Measurements from ENCODE around the gene FOXF1. TPM values are rescaled to one million over a fixed set of nuclear protein-coding genes. Genes with fewer than 3 reads are reported as not detected.

Gene FOXF1
- total and polyA plus RNA-seq, 8 donors: 15.7 to 37.9 (median 22.3) TPM

DNA sequence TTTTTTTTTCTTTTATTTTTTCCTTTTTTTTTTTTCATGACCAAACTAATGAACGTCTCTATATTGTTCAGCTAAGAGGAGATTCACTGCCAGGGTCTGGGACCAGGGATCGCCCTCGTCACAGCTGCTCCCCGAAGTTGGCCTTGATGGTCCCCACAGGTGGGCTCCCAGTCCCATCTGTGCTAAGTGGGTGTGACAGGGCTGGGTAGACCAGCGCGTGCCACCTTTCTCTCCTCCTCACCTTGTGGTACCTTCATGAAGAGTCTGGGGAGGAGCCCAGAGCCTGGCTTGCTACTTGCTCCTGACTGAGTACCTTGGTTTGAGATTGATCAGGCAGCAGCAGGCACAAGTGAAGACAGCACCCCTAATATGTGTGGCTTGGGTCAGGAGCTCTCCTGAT is 6.5 kb upstream of the FOXF1 start:
- intact Hi-C loops (cut with DNase I; ENCODE audit: low total_unique reads): loop anchor here (10.0 kb wide), 1 partner anchor 159 kb away; no protein-coding TSS in a partner anchor
- TF ChIP-seq POLR2A (IDR thresholded peaks at IDR 0.05) (no peak), POLR2AphosphoS5 (IDR thresholded peaks at IDR 0.05) (no peak), EP300 (IDR thresholded peaks at IDR 0.05) (no peak)
- TF ChIP-seq, protein P1, sequence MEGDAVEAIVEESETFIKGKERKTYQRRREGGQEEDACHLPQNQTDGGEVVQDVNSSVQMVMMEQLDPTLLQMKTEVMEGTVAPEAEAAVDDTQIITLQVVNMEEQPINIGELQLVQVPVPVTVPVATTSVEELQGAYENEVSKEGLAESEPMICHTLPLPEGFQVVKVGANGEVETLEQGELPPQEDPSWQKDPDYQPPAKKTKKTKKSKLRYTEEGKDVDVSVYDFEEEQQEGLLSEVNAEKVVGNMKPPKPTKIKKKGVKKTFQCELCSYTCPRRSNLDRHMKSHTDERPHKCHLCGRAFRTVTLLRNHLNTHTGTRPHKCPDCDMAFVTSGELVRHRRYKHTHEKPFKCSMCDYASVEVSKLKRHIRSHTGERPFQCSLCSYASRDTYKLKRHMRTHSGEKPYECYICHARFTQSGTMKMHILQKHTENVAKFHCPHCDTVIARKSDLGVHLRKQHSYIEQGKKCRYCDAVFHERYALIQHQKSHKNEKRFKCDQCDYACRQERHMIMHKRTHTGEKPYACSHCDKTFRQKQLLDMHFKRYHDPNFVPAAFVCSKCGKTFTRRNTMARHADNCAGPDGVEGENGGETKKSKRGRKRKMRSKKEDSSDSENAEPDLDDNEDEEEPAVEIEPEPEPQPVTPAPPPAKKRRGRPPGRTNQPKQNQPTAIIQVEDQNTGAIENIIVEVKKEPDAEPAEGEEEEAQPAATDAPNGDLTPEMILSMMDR (IDR thresholded peaks at IDR 0.05): no peak
- Histone ChIP-seq H3K9me3 (no peaks in the 10 kb centered on the region), H3K27ac (peak overlapping the region; percentile 15 to 99 (median 91)), H3K27me3 (peaks cover 0 to 100% (median 93%) of the 10 kb centered on the region in 3 donors), H3K36me3 (no peaks in the 10 kb centered on the region), H3K4me3 (peak overlapping the region in 3 of 4 donors; percentile 53 to 73 (median 64)), H3K4me1 (peaks cover 11 to 49% (median 24%) of the 10 kb centered on the region in 4 donors)
- DNase-seq: peak in 1 of 2 donors; percentile 10
- WGBS, 5 donors: 8 to 24% (median 14%) methylated on average over 6 of the region's 6 CpGs

DNA sequence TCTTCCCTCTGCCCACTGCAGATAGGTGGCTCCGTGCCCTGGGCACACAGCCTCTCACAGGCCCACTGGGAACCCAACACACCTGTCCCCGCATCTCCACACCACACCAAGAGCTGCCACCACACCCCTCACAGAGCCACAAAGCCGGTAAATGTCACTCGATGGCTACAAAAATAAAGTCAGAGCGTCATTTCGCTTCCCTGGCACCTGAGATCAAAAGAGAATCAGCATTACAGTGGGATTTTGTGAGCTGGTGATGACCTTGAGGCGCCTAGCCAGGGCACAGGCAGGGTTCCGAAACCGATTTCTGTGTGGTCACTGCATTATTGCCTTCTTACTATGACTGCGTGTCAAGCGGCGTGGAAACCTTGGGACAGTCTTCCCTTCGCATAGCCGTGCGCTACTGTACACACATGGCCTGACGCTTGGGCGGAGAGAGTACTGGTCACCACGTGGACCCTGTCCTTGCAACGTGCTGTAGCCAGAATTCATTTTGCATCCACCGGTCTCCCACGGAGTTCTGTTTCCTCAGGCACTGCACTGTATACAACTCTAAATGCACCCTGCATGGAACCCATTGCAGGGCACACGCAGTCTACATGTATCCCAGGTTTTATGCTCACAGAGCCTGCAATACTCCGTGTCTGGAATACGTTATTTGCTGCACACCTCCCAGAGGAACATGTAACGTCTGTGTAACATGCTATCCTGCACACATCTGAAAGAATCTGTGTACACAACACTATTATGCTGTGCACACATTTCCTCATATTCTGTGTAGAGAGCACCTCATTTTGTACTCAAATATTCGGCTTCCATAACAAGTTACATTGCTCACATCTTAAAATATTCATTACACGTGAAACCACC is 5.8 kb upstream of the FOXF1 start:
- Histone ChIP-seq H3K9me3 (no peaks in the 10 kb centered on the region), H3K4me3 (peak overlapping the region; percentile 53 to 73 (median 66)), H3K4me1 (peaks cover 13 to 57% (median 30%) of the 10 kb centered on the region in 4 donors), H3K27me3 (peaks cover 0 to 100% (median 93%) of the 10 kb centered on the region in 3 donors), H3K36me3 (no peaks in the 10 kb centered on the region), H3K27ac (peak overlapping the region; percentile 50 to 99 (median 91))
- TF ChIP-seq EP300 (IDR thresholded peaks at IDR 0.05) (no peak), POLR2AphosphoS5 (IDR thresholded peaks at IDR 0.05) (peak in 2 of 3 donors; percentile 6 to 54), POLR2A (IDR thresholded peaks at IDR 0.05) (no peak)
- TF ChIP-seq, protein P1 (IDR thresholded peaks at IDR 0.05): no peak
- peak in 1 of 2 donors; percentile 31 for DNase-seq
- intact Hi-C loops (cut with DNase I; ENCODE audit: low total_unique reads): loop anchor here (10.0 kb wide), 1 partner anchor 160 kb away; no protein-coding TSS in a partner anchor
- WGBS, 5 donors: 15 to 26% (median 20%) methylated on average over 23 to 27 of the region's 27 CpGs

GRCh38 chr16:86505185-86505898 is 5.0 kb upstream of the FOXF1 start:
- 2 to 5% (median 3%) methylated on average over 24 to 67 of the region's 67 CpGs for WGBS, 5 donors
- peak overlapping the region; percentile 34 to 99 (median 91) for H3K27ac ChIP-seq
- H3K4me1 ChIP-seq: peaks cover 21 to 64% (median 38%) of the 10 kb centered on the region in 4 donors
- H3K27me3 ChIP-seq: peaks cover 0 to 100% (median 94%) of the 10 kb centered on the region in 3 donors
- peak in 1 of 2 donors; percentile 61 for DNase-seq
- intact Hi-C loops (cut with DNase I; ENCODE audit: low total_unique reads): loop anchor here (10.0 kb wide), 1 partner anchor 161 kb away; no protein-coding TSS in a partner anchor
- no peak for TF ChIP-seq POLR2AphosphoS5 (IDR thresholded peaks at IDR 0.05)
- no peak for TF ChIP-seq EP300 (IDR thresholded peaks at IDR 0.05)
- TF ChIP-seq, protein P1 (IDR thresholded peaks at IDR 0.05): no peak
- no peak for TF ChIP-seq POLR2A (IDR thresholded peaks at IDR 0.05)
- H3K4me3 ChIP-seq: peak overlapping the region; percentile 53 to 73 (median 66)
- H3K36me3 ChIP-seq: no peaks in the 10 kb centered on the region
- no peaks in the 10 kb centered on the region for H3K9me3 ChIP-seq
